Astrocyte (in vitro differentiated cells and primary cell): ENCODE measurements around the gene DSG2. TPM values are rescaled to one million over a fixed set of nuclear protein-coding genes. Genes with fewer than 3 reads are reported as not detected.

Experiments
- DNase-seq: peaks from one replicate; pipeline ENCODE4 v3.0.0-alpha.2; 2010; ENCODE audit warnings: low read depth
- FAIRE-seq: peaks from 2 replicates; lab custom pipeline; 2011; peaks lifted over from hg19 to GRCh38; lab: Jason Lieb, UNC
- H2AFZ ChIP-seq: 2 replicates; pipeline ENCODE4 v1.6.0; 2012; ENCODE audit warnings: low read depth, low read length, inconsistent platforms
- H3K27ac ChIP-seq: 2 replicates; pipeline ENCODE4 v1.5.1; 2011; ENCODE audit warnings: low read depth, low read length, inconsistent platforms
- H3K27me3 ChIP-seq: 2 replicates; pipeline ENCODE4 v1.6.0; 2011; ENCODE audit warnings: low read length, inconsistent platforms; ENCODE audit not compliant: insufficient read depth
- H3K36me3 ChIP-seq: 2 replicates; pipeline ENCODE4 v1.5.1; 2011; ENCODE audit warnings: low read length, inconsistent platforms; ENCODE audit not compliant: insufficient read depth
- H3K4me1 ChIP-seq: 2 replicates; pipeline ENCODE4 v1.5.1; 2011; ENCODE audit warnings: low read length, inconsistent platforms; ENCODE audit not compliant: insufficient read depth
- H3K4me2 ChIP-seq: 2 replicates; pipeline ENCODE4 v1.6.0; 2012; ENCODE audit warnings: low read length, inconsistent platforms
- H3K4me3 ChIP-seq: 2 replicates; pipeline ENCODE4 v1.5.1; 2011; ENCODE audit warnings: low read depth, mild to moderate bottlenecking, low read length, inconsistent platforms; ENCODE audit not compliant: insufficient read depth
- H3K79me2 ChIP-seq: 2 replicates; pipeline ENCODE4 v1.6.0; 2012; ENCODE audit warnings: mild to moderate bottlenecking, low read length, inconsistent platforms; ENCODE audit not compliant: insufficient read depth
- H3K9ac ChIP-seq: 2 replicates; pipeline ENCODE4 v1.6.0; 2012; ENCODE audit warnings: mild to moderate bottlenecking, low read length, inconsistent platforms
- H3K9me3 ChIP-seq: 2 replicates; pipeline ENCODE4 v1.5.1; 2012; ENCODE audit warnings: low read depth, mild to moderate bottlenecking, low read length, inconsistent platforms; ENCODE audit not compliant: insufficient read depth
- H4K20me1 ChIP-seq: 2 replicates; pipeline ENCODE4 v1.6.0; 2012; ENCODE audit warnings: low read length, inconsistent platforms; ENCODE audit not compliant: insufficient read depth
- H3K27ac Mint-ChIP-seq: one replicate; pipeline ENCODE4 v1.8.0; 2021; ENCODE audit warnings: mild to moderate bottlenecking, mixed read lengths; ENCODE audit not compliant: unreplicated experiment
- H3K27me3 Mint-ChIP-seq: one replicate; pipeline ENCODE4 v1.8.0; 2021; ENCODE audit warnings: low read depth, mixed read lengths; ENCODE audit not compliant: unreplicated experiment
- H3K36me3 Mint-ChIP-seq: one replicate; pipeline ENCODE4 v1.8.0; 2021; ENCODE audit warnings: low read depth, mixed read lengths; ENCODE audit not compliant: unreplicated experiment
- H3K4me1 Mint-ChIP-seq: one replicate; pipeline ENCODE4 v1.8.0; 2021; ENCODE audit warnings: low read depth, mixed read lengths; ENCODE audit not compliant: unreplicated experiment
- H3K4me3 Mint-ChIP-seq: one replicate; pipeline ENCODE4 v1.8.0; 2021; ENCODE audit warnings: mild to moderate bottlenecking, moderate library complexity, mixed read lengths; ENCODE audit not compliant: unreplicated experiment
- H3K9me3 Mint-ChIP-seq: one replicate; pipeline ENCODE4 v1.8.0; 2021; ENCODE audit warnings: mild to moderate bottlenecking, mixed read lengths; ENCODE audit not compliant: unreplicated experiment
- CTCF ChIP-seq: IDR thresholded peaks from 2 replicates; pipeline ENCODE4 v1.5.1; 2011; ENCODE audit warnings: low read depth, mild to moderate bottlenecking, inconsistent platforms, low read length, moderate library complexity; ENCODE audit not compliant: insufficient read depth
- EZH2 ChIP-seq: IDR thresholded peaks from 2 replicates; pipeline ENCODE4 v1.6.1; 2012; ENCODE audit warnings: mild to moderate bottlenecking, low read length, inconsistent platforms; ENCODE audit not compliant: insufficient read depth
- total RNA-seq: library from RNA; stranded (reverse); gene quantifications from 2 replicates; pipeline ENCODE4 v1.2.1, GENCODE V29; 2021

Gene DSG2
- total RNA-seq, 1 donor from 2014 or later: 154 TPM

DNA sequence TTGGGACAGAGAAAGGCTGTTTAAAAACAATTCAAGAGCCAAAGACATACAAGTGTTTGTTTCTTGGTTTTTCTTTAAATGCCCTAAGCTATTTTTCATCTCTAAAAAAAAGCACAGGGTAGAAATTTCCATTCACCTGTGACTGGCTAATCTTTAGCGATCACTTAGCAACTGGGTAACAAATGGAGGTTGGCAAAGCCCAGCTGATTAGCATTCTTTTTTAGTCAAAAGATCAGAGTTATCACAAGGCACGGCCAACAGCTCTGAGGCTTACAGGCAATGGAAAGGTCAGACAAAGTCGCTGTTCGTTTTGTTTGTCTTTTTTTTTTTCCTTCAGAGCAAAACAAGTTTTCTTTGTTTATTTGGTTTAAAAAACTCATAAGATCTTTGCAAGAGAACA lies 64.7 kb downstream of the DSG2 start:
- Histone ChIP-seq H3K4me1 (no peaks in the 10 kb centered on the region), H3K9me3 (no peaks in the 10 kb centered on the region), H3K4me2 (no peak overlapping the region), H3K4me3 (no peak overlapping the region), H3K9ac (no peak overlapping the region), H3K27ac (no peak overlapping the region), H3K36me3 (no peaks in the 10 kb centered on the region), H2AFZ (no peak overlapping the region), H4K20me1 (no peaks in the 10 kb centered on the region), H3K79me2 (no peaks in the 10 kb centered on the region), H3K27me3 (peaks cover 21% of the 10 kb centered on the region)
- Mint-ChIP-seq H3K27me3 (peaks cover 4% of the 10 kb centered on the region), H3K36me3 (no peaks in the 10 kb centered on the region), H3K27ac (no peak overlapping the region), H3K9me3 (no peaks in the 10 kb centered on the region), H3K4me1 (no peaks in the 10 kb centered on the region), H3K4me3 (no peak overlapping the region)
- DNase-seq: no peak
- TF ChIP-seq EZH2 (no peak), CTCF (no peak)
- no peak for FAIRE-seq

DNA sequence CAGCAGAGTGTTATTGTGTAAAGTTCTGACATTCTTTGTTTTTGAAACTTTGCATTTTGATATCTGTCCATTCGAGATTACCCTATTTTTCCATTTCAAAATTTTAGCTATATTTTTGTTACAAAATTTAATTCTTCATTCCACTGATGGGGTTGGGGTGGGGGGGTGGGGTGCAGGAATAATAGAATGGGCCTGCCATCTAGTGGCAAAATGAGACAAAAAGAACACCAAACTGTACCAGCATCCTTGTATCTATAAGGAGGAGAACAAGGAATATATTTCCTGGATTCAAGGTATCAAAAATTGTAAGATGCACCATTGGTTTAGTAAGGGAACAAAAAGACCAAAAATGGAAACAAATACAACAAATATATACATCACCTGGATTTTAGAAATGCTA lies 65.8 kb downstream of the DSG2 start:
- no peaks in the 10 kb centered on the region for H3K9me3 Mint-ChIP-seq
- peaks cover 21% of the 10 kb centered on the region for H3K27me3 ChIP-seq
- H3K4me3 Mint-ChIP-seq: no peak overlapping the region

More for the DNA sequence above, 65.8 kb downstream of the DSG2 start:
- H3K9me3 ChIP-seq: no peaks in the 10 kb centered on the region
- Mint-ChIP-seq H3K27ac (no peak overlapping the region), H3K27me3 (peaks cover 4% of the 10 kb centered on the region), H3K4me1 (no peaks in the 10 kb centered on the region), H3K36me3 (no peaks in the 10 kb centered on the region)
- H4K20me1 ChIP-seq: no peaks in the 10 kb centered on the region
- no peak for FAIRE-seq
- no peaks in the 10 kb centered on the region for H3K36me3 ChIP-seq
- no peak overlapping the region for H3K9ac ChIP-seq
- DNase-seq: no peak
- H3K4me3 ChIP-seq: no peak overlapping the region
- H3K27ac ChIP-seq: no peak overlapping the region
- no peak for TF ChIP-seq CTCF
- TF ChIP-seq EZH2: no peak
- no peaks in the 10 kb centered on the region for H3K79me2 ChIP-seq
- no peaks in the 10 kb centered on the region for H3K4me1 ChIP-seq
- H2AFZ ChIP-seq: no peak overlapping the region
- H3K4me2 ChIP-seq: no peak overlapping the region
